WTC11 (cell line): ENCODE measurements around the gene CCDC43. TPM values are rescaled to one million over a fixed set of nuclear protein-coding genes. Genes with fewer than 3 reads are reported as not detected.

ENCODE experiments used
- ATAC-seq: fragments of 200-7000 bp; cut with Tn5 transposase; 2 replicates; pipeline ENCODE4 v1.10.0; 2021; ENCODE audit warnings: mild to moderate bottlenecking, moderate library complexity
- CTCF ChIA-PET: fragments of 300-600 bp; sonication (Branson Sonifier 250); formaldehyde crosslinking; loops from one replicate; lab custom pipeline; 2021; ENCODE audit warnings: antibody characterized with exemption; lab: Charles Lee
- POLR2A ChIA-PET: fragments of 350-600 bp; sonication (Branson Sonifier 250); formaldehyde crosslinking; loops from one replicate; lab custom pipeline; 2021; ENCODE audit warnings: antibody characterized with exemption; lab: Charles Lee
- DNase-seq: peaks from one replicate; pipeline ENCODE4 v3.0.0; 2021; ENCODE audit warnings: low spot score
- H3K27ac Mint-ChIP-seq: 2 replicates; pipeline ENCODE4 v1.8.0; 2021; ENCODE audit warnings: mixed read lengths
- H3K27me3 Mint-ChIP-seq: 2 replicates; pipeline ENCODE4 v1.8.0; 2021; ENCODE audit warnings: low read depth, mild to moderate bottlenecking, moderate library complexity, mixed read lengths
- H3K36me3 Mint-ChIP-seq: 2 replicates; pipeline ENCODE4 v1.8.0; 2021; ENCODE audit warnings: mixed read lengths
- H3K4me1 Mint-ChIP-seq: 2 replicates; pipeline ENCODE4 v1.8.0; 2022; ENCODE audit warnings: mixed read lengths
- H3K4me3 Mint-ChIP-seq: 2 replicates; pipeline ENCODE4 v1.8.0; 2021; ENCODE audit warnings: mild to moderate bottlenecking, moderate library complexity, mixed read lengths
- H3K9me3 Mint-ChIP-seq: 2 replicates; pipeline ENCODE4 v1.8.0; 2021; ENCODE audit warnings: mixed read lengths
- ATF1 ChIP-seq: sonication (generic); formaldehyde crosslinking; IDR thresholded peaks from 2 replicates; pipeline ENCODE4 v1.8.1; 2023; ENCODE audit warnings: mild to moderate bottlenecking, moderate library complexity, missing genetic modification reagents
- ATF6 ChIP-seq: sonication (generic); formaldehyde crosslinking; IDR thresholded peaks from 2 replicates; pipeline ENCODE4 v1.8.1; 2023; ENCODE audit warnings: mild to moderate bottlenecking, missing genetic modification reagents
- CBFB ChIP-seq: sonication (generic); formaldehyde crosslinking; IDR thresholded peaks from 2 replicates; pipeline ENCODE4 v1.8.1; 2022; ENCODE audit warnings: mild to moderate bottlenecking, low read depth, missing genetic modification reagents
- E2F4 ChIP-seq: sonication (generic); formaldehyde crosslinking; IDR thresholded peaks from 2 replicates; pipeline ENCODE4 v1.8.1; 2022; ENCODE audit warnings: low read depth, mild to moderate bottlenecking, moderate library complexity, missing genetic modification reagents, borderline replicate concordance
- ELF4 ChIP-seq: sonication (generic); formaldehyde crosslinking; IDR thresholded peaks from 2 replicates; pipeline ENCODE4 v1.8.1; 2022; ENCODE audit warnings: low read depth, mild to moderate bottlenecking, moderate library complexity, missing genetic modification reagents
- ERG ChIP-seq: fragments of 250-450 bp; sonication (Bioruptor Pico); IDR thresholded peaks from 2 replicates; pipeline ENCODE4 v1.8.0; 2021; ENCODE audit warnings: mild to moderate bottlenecking
- ETV6 ChIP-seq: sonication (generic); formaldehyde crosslinking; IDR thresholded peaks from 2 replicates; pipeline ENCODE4 v1.8.1; 2022; ENCODE audit warnings: mild to moderate bottlenecking, missing genetic modification reagents
- GABPB1 ChIP-seq: sonication (generic); formaldehyde crosslinking; IDR thresholded peaks from 2 replicates; pipeline ENCODE4 v1.8.1; 2023; ENCODE audit warnings: mild to moderate bottlenecking, missing genetic modification reagents
- GRHL2 ChIP-seq: fragments of 250-450 bp; sonication (Bioruptor Pico); IDR thresholded peaks from 2 replicates; pipeline ENCODE4 v1.8.0; 2022; ENCODE audit warnings: mild to moderate bottlenecking, moderate library complexity; ENCODE audit not compliant: insufficient replicate concordance, severe bottlenecking
- KAT7 ChIP-seq: sonication (generic); formaldehyde crosslinking; IDR thresholded peaks from 2 replicates; pipeline ENCODE4 v1.8.1; 2023; ENCODE audit warnings: missing genetic modification reagents, mild to moderate bottlenecking, borderline replicate concordance
- NFE2L1 ChIP-seq: sonication (generic); formaldehyde crosslinking; IDR thresholded peaks from 2 replicates; pipeline ENCODE4 v1.8.1; 2023; ENCODE audit warnings: missing genetic modification reagents
- NFYB ChIP-seq: sonication (generic); formaldehyde crosslinking; conservative IDR thresholded peaks from 2 replicates; pipeline ENCODE4 v1.8.0; 2022; ENCODE audit warnings: low read depth, missing genetic modification reagents
- NR1H2 ChIP-seq: sonication (generic); formaldehyde crosslinking; IDR thresholded peaks from 2 replicates; pipeline ENCODE4 v1.9.0; 2021; ENCODE audit warnings: mild to moderate bottlenecking, moderate library complexity, missing genetic modification reagents
- OVOL2 ChIP-seq: fragments of 250-450 bp; sonication (Bioruptor Pico); IDR thresholded peaks from 2 replicates; pipeline ENCODE4 v1.9.0; 2021; ENCODE audit warnings: mild to moderate bottlenecking, borderline replicate concordance
- PREB ChIP-seq: sonication (generic); formaldehyde crosslinking; IDR thresholded peaks from 2 replicates; pipeline ENCODE4 v1.8.1; 2022; ENCODE audit warnings: mild to moderate bottlenecking, missing genetic modification reagents, moderate library complexity, borderline replicate concordance
- RELA ChIP-seq: sonication (generic); formaldehyde crosslinking; IDR thresholded peaks from 2 replicates; pipeline ENCODE4 v1.8.1; 2022; ENCODE audit warnings: missing genetic modification reagents, mild to moderate bottlenecking, borderline replicate concordance
- RORB ChIP-seq: fragments of 250-450 bp; sonication (Bioruptor Pico); IDR thresholded peaks from 2 replicates; pipeline ENCODE4 v1.9.0; 2021; ENCODE audit warnings: mild to moderate bottlenecking
- SOX15 ChIP-seq: fragments of 250-450 bp; sonication (Bioruptor Pico); IDR thresholded peaks from 2 replicates; pipeline ENCODE4 v1.9.0; 2021; ENCODE audit warnings: mild to moderate bottlenecking
- ZNF232 ChIP-seq: sonication (generic); formaldehyde crosslinking; IDR thresholded peaks from 2 replicates; pipeline ENCODE4 v1.8.0; 2022; ENCODE audit warnings: mild to moderate bottlenecking, missing genetic modification reagents
- total RNA-seq: library from RNA; stranded (reverse); gene quantifications from 3 replicates; pipeline ENCODE4 v1.2.3, GENCODE V29; 2021
- TF ChIP-seq, protein P1 (sequence below): sonication (generic); formaldehyde crosslinking; IDR thresholded peaks from 2 replicates; pipeline ENCODE4 v1.8.1; 2022; ENCODE audit warnings: mild to moderate bottlenecking, moderate library complexity, missing genetic modification reagents
- TF ChIP-seq, protein P2 (sequence below): fragments of 250-450 bp; sonication (Bioruptor Pico); IDR thresholded peaks from 2 replicates; pipeline ENCODE4 v1.9.0; 2021; ENCODE audit warnings: mild to moderate bottlenecking
- TF ChIP-seq, protein P3 (sequence below): sonication (generic); formaldehyde crosslinking; IDR thresholded peaks from 2 replicates; pipeline ENCODE4 v1.8.0; 2022; ENCODE audit warnings: mild to moderate bottlenecking, missing genetic modification reagents
- TF ChIP-seq, protein P4 (sequence below): sonication (generic); formaldehyde crosslinking; IDR thresholded peaks from 2 replicates; pipeline ENCODE4 v1.8.0; 2023; ENCODE audit warnings: mild to moderate bottlenecking, missing genetic modification reagents

The CCDC43 gene
- total RNA-seq, 1 experiment from 2014 or later: 37.9 TPM

DNA sequence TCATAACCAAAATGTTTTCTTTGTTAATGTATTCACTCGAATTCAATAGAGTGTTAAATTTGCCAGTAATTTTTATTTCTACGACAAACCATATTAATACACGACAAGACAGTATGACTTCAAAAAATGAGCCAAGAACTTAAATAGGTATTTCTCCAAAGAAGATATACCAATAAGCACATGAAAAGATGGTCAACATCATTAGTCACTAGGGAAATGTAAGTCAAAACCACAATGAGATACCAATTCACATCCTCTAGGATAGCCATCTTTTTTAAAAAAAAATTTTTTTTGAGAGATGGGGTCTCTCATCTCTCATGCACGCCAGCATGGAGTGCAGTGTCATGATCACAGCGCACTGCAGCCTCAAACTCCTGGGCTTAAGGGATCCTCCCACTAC is 38.3 kb downstream of the CCDC43 start:
- Mint-ChIP-seq H3K4me3 (no peak overlapping the region), H3K9me3 (peaks cover 6% of the 10 kb centered on the region), H3K27me3 (peaks cover 62% of the 10 kb centered on the region), H3K27ac (no peak overlapping the region), H3K4me1 (no peaks in the 10 kb centered on the region), H3K36me3 (peaks cover 4% of the 10 kb centered on the region)
- DNase-seq (no peak), ATAC-seq (no peak)
- CTCF ChIA-PET: no interaction called here
- POLR2A ChIA-PET: no interaction called here
- TF ChIP-seq ELF4: no peak
- TF ChIP-seq NFE2L1 (CRISPR knock-in tag): no peak
- TF ChIP-seq RELA (CRISPR knock-in tag): no peak
- no peak for TF ChIP-seq NR1H2
- TF ChIP-seq ATF6 (CRISPR knock-in tag): no peak
- TF ChIP-seq SOX15 (CRISPR knock-in tag): no peak
- TF ChIP-seq KAT7 (CRISPR knock-in tag): no peak
- no peak for TF ChIP-seq CBFB (CRISPR knock-in tag)
- TF ChIP-seq, protein P1, sequence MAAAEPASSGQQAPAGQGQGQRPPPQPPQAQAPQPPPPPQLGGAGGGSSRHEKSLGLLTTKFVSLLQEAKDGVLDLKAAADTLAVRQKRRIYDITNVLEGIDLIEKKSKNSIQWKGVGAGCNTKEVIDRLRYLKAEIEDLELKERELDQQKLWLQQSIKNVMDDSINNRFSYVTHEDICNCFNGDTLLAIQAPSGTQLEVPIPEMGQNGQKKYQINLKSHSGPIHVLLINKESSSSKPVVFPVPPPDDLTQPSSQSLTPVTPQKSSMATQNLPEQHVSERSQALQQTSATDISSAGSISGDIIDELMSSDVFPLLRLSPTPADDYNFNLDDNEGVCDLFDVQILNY (CRISPR knock-in tag): no peak
- TF ChIP-seq OVOL2 (CRISPR knock-in tag): no peak
- TF ChIP-seq, protein P2, sequence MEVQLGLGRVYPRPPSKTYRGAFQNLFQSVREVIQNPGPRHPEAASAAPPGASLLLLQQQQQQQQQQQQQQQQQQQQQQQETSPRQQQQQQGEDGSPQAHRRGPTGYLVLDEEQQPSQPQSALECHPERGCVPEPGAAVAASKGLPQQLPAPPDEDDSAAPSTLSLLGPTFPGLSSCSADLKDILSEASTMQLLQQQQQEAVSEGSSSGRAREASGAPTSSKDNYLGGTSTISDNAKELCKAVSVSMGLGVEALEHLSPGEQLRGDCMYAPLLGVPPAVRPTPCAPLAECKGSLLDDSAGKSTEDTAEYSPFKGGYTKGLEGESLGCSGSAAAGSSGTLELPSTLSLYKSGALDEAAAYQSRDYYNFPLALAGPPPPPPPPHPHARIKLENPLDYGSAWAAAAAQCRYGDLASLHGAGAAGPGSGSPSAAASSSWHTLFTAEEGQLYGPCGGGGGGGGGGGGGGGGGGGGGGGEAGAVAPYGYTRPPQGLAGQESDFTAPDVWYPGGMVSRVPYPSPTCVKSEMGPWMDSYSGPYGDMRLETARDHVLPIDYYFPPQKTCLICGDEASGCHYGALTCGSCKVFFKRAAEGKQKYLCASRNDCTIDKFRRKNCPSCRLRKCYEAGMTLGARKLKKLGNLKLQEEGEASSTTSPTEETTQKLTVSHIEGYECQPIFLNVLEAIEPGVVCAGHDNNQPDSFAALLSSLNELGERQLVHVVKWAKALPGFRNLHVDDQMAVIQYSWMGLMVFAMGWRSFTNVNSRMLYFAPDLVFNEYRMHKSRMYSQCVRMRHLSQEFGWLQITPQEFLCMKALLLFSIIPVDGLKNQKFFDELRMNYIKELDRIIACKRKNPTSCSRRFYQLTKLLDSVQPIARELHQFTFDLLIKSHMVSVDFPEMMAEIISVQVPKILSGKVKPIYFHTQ (CRISPR knock-in tag): no peak
- TF ChIP-seq ERG: no peak
- TF ChIP-seq E2F4 (CRISPR knock-in tag): no peak
- TF ChIP-seq, all 79 proteins: peak for 0

- Mint-ChIP-seq H3K36me3 (no peaks in the 10 kb centered on the region), H3K27ac (no peak overlapping the region), H3K4me3 (no peak overlapping the region), H3K4me1 (no peaks in the 10 kb centered on the region), H3K9me3 (no peaks in the 10 kb centered on the region), H3K27me3 (peaks cover 40% of the 10 kb centered on the region)
- no peak for ATAC-seq
- ChIA-PET POLR2A (no interaction called here), CTCF (interaction anchor here (0.6 kb wide), 1 partner anchor 73 kb away, joined by 3 read pairs; no protein-coding TSS in a partner anchor)
- DNase-seq: no peak
- TF ChIP-seq ZNF232 (CRISPR knock-in tag) (no peak), KAT7 (CRISPR knock-in tag) (no peak), GABPB1 (no peak), GRHL2 (CRISPR knock-in tag) (no peak), NFYB (CRISPR knock-in tag) (no peak), OVOL2 (CRISPR knock-in tag) (no peak), ATF1 (no peak), PREB (CRISPR knock-in tag) (no peak), ELF4 (no peak), RORB (CRISPR knock-in tag) (no peak), ETV6 (CRISPR knock-in tag) (no peak)
- TF ChIP-seq, protein P3, sequence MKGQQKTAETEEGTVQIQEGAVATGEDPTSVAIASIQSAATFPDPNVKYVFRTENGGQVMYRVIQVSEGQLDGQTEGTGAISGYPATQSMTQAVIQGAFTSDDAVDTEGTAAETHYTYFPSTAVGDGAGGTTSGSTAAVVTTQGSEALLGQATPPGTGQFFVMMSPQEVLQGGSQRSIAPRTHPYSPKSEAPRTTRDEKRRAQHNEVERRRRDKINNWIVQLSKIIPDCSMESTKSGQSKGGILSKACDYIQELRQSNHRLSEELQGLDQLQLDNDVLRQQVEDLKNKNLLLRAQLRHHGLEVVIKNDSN (CRISPR knock-in tag): no peak
- TF ChIP-seq, protein P4, sequence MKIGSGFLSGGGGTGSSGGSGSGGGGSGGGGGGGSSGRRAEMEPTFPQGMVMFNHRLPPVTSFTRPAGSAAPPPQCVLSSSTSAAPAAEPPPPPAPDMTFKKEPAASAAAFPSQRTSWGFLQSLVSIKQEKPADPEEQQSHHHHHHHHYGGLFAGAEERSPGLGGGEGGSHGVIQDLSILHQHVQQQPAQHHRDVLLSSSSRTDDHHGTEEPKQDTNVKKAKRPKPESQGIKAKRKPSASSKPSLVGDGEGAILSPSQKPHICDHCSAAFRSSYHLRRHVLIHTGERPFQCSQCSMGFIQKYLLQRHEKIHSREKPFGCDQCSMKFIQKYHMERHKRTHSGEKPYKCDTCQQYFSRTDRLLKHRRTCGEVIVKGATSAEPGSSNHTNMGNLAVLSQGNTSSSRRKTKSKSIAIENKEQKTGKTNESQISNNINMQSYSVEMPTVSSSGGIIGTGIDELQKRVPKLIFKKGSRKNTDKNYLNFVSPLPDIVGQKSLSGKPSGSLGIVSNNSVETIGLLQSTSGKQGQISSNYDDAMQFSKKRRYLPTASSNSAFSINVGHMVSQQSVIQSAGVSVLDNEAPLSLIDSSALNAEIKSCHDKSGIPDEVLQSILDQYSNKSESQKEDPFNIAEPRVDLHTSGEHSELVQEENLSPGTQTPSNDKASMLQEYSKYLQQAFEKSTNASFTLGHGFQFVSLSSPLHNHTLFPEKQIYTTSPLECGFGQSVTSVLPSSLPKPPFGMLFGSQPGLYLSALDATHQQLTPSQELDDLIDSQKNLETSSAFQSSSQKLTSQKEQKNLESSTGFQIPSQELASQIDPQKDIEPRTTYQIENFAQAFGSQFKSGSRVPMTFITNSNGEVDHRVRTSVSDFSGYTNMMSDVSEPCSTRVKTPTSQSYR (CRISPR knock-in tag): no peak
Measured at GRCh38 chr17:44648963-44649362, 40.6 kb downstream of the CCDC43 start.
